ENCODE results near the gene NFKBIB.

The NFKBIB gene

GRCh38 chr19:38958301-38958700 lies 58.5 kb downstream of the NFKBIB start:
- no peak for DNase-seq (ENCODE audit: low read depth)
